NOMO-1 (cell line): Measurements from ENCODE around the gene OTOL1.

Experiments
- DNase-seq, 2 experiments: peaks; one replicate each; lab custom pipeline; 2025; ENCODE audit not compliant: unreplicated experiment in 2 of 2; lab: John Stamatoyannopoulos, UW

Gene OTOL1

GRCh38 chr3:161531930-161532329 lies 35.3 kb downstream of the OTOL1 start:
- DNase-seq: no peak

DNA sequence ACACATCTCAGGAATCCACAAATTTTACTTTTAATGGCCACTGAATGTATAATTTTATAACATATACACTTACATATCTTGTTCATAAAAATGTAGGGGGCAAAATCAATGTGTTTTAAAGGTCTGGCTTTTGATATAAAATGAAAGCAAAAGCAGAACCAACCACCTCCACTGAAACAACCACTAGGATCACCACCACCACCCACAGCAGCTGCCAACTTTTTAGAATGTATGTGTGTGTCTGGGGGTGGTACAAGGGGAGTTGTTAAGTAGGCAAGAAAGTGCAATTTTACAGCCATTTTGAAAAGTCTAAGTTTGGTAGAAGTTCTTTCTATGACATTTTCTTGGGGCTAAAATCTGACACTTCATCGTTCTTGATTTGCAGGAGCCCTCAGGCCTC lies 44.0 kb downstream of the OTOL1 start:
- no peak for DNase-seq

GRCh38 chr3:161545824-161546223 lies 49.2 kb downstream of the OTOL1 start:
- DNase-seq: no peak

DNA sequence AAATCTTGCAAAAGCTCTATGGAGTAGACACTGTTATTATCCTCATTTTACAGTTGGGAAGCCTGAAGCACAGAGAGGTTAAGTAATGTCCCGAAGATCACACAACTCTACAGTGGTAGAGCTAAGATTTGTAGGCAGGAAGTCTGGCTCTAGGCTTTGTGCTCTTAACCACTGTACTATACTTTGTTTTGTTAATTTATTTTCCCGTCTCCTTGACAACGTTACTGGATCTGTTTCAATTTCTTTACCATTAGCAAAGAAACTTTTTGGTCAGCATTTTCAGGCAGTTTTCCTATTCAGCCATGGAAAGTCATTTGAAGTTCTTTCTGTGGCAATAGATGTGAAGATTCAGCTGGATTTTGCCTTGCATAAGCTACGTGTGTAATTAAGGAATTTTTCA lies 51.7 kb downstream of the OTOL1 start:
- peak in 1 of 2 experiments; percentile 5 for DNase-seq

GRCh38 chr3:161549261-161549660 lies 52.7 kb downstream of the OTOL1 start:
- no peak for DNase-seq

DNA sequence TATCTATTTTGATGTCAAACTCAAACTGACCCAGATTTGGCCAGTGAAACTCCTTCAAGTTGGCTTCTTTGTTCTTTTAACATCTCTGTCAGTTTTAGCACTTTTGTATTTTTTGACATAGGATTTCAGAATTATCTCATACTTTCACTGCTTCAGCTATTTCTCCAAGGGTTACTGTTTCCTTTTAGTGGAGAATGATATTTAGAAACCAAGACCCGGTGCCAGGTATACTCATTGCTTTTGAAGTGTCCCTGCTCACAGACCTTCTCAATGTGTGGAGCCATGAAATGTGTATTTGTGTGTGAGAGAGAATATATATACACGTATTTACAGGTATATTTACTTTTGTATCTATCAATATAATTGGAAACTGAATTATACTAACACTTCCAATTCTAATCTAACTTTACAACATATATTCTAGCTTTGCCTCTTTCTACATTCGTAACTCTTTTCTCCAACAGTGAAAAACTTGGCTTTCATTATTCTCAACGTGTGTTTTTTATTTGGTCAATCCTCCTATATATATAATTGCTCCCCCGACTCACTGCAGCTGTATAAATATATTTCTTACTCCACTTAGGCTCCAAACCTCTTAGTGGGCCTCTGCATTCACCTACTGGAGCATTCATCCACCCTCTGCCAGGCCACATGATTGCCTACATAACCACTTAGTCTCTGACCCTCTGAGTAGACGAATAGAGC lies 54.0 kb downstream of the OTOL1 start:
- DNase-seq: no peak

- DNase-seq: no peak
Measured at GRCh38 chr3:161551697-161552096, 55.1 kb downstream of the OTOL1 start.

DNA sequence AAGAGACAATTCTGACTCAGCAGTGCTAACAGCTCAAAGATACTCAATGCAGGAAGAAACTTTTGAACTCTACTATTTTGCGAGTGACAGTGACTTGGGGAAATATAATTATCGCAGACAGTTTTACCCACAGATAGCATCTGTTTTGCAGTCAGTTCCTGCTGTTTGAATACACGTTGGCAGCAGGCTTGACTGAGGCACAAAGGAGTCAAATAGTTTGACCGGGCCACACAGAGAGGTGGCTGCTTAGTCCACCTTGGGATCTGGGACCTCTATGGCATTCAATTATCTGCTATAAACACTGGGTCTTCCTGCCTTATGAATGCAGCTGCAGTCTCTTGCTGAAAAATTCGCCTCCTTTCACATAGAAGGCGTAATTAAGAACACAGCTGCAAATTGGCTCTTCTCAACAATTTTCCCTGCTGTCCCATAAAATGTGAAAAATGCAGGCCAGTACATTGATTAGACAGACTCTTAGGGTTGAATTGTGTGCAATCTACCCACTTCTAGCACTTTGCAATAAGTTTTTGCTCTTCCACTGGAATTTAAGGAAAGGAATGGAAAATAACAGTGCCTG lies 56.5 kb downstream of the OTOL1 start:
- no peak for DNase-seq
